H9 (cell line): Measurements from ENCODE around the gene GBGT1. TPM values are rescaled to one million over a fixed set of nuclear protein-coding genes. Genes with fewer than 3 reads are reported as not detected.

Source experiments
- DNase-seq: peaks from one replicate; pipeline ENCODE4 v3.0.0-alpha.2; 2017
- H2AFZ ChIP-seq: one replicate; pipeline ENCODE4 v1.6.1; 2013; ENCODE audit warnings: mild to moderate bottlenecking, low read length, control low read depth, moderate library complexity
- H2AK5ac ChIP-seq: 2 replicates; pipeline ENCODE4 v1.6.1; 2013; ENCODE audit warnings: low read length, control low read depth, mixed read lengths; ENCODE audit not compliant: insufficient read length
- H2BK120ac ChIP-seq: one replicate; pipeline ENCODE4 v1.6.1; 2013; ENCODE audit warnings: low read depth, mild to moderate bottlenecking, low read length, control low read depth, inconsistent platforms; ENCODE audit not compliant: poor library complexity, severe bottlenecking
- H2BK12ac ChIP-seq: 2 replicates; pipeline ENCODE4 v1.6.1; 2013; ENCODE audit warnings: low read length, control low read depth, mixed read lengths, low read depth; ENCODE audit not compliant: insufficient read length
- H2BK15ac ChIP-seq: 2 replicates; pipeline ENCODE4 v1.6.1; 2013; ENCODE audit warnings: low read depth, low read length, control low read depth
- H2BK20ac ChIP-seq: one replicate; pipeline ENCODE4 v1.6.1; 2013; ENCODE audit warnings: low read depth, mild to moderate bottlenecking, low read length, control low read depth, inconsistent platforms; ENCODE audit not compliant: poor library complexity, severe bottlenecking
- H2BK5ac ChIP-seq: 2 replicates; pipeline ENCODE4 v1.6.1; 2013; ENCODE audit warnings: low read length, control low read depth, mixed read lengths; ENCODE audit not compliant: insufficient read length
- H3K14ac ChIP-seq: 2 replicates; pipeline ENCODE4 v1.6.1; 2013; ENCODE audit warnings: low read length, control low read depth; ENCODE audit not compliant: insufficient read depth
- H3K18ac ChIP-seq: 2 replicates; pipeline ENCODE4 v1.6.1; 2013; ENCODE audit warnings: low read depth, mild to moderate bottlenecking, mixed read lengths, low read length, control low read depth; ENCODE audit not compliant: insufficient read length
- H3K23ac ChIP-seq: 2 replicates; pipeline ENCODE4 v1.6.1; 2013; ENCODE audit warnings: low read length, control low read depth, mixed read lengths, low read depth; ENCODE audit not compliant: insufficient read length
- H3K23me2 ChIP-seq: 2 replicates; pipeline ENCODE4 v1.6.1; 2013; ENCODE audit warnings: low read depth, mild to moderate bottlenecking, mixed read lengths, low read length, control low read depth; ENCODE audit not compliant: insufficient read length, poor library complexity, severe bottlenecking
- H3K27ac ChIP-seq: 2 replicates; pipeline ENCODE4 v1.5.1; 2013; ENCODE audit warnings: low read length, control low read depth, mixed read lengths, low read depth; ENCODE audit not compliant: insufficient read length
- H3K27me3 ChIP-seq: 2 replicates; pipeline ENCODE4 v1.6.1; 2013; ENCODE audit warnings: low read length, control low read depth, inconsistent platforms; ENCODE audit not compliant: insufficient read depth
- H3K4ac ChIP-seq: 2 replicates; pipeline ENCODE4 v1.6.1; 2013; ENCODE audit warnings: low read depth, mild to moderate bottlenecking, control low read depth, inconsistent platforms, low read length, moderate library complexity
- H3K4me1 ChIP-seq: 2 replicates; pipeline ENCODE4 v1.6.1; 2013; ENCODE audit warnings: low read length, control low read depth, inconsistent platforms; ENCODE audit not compliant: insufficient read depth
- H3K4me2 ChIP-seq: 2 replicates; pipeline ENCODE4 v1.6.1; 2013; ENCODE audit warnings: low read length, control low read depth, mixed read lengths; ENCODE audit not compliant: insufficient read length, insufficient read depth
- H3K56ac ChIP-seq: 2 replicates; pipeline ENCODE4 v1.6.1; 2013; ENCODE audit warnings: low read depth, mild to moderate bottlenecking, mixed read lengths, low read length, control low read depth; ENCODE audit not compliant: insufficient read length
- H3K79me1 ChIP-seq: 2 replicates; pipeline ENCODE4 v1.6.1; 2013; ENCODE audit warnings: low read depth, mild to moderate bottlenecking, moderate library complexity, low read length, control low read depth, inconsistent platforms; ENCODE audit not compliant: insufficient read depth, poor library complexity, severe bottlenecking
- H3K79me2 ChIP-seq: 2 replicates; pipeline ENCODE4 v1.6.1; 2013; ENCODE audit warnings: low read length, control low read depth, inconsistent platforms; ENCODE audit not compliant: insufficient read depth
- H3K9ac ChIP-seq: 2 replicates; pipeline ENCODE4 v1.6.1; 2013; ENCODE audit warnings: low read length, control low read depth, mixed read lengths; ENCODE audit not compliant: insufficient read length; ENCODE audit errors: extremely low read depth
- H3K9me3 ChIP-seq: one replicate; pipeline ENCODE4 v1.6.1; 2013; ENCODE audit warnings: low read depth, low read length, inconsistent platforms; ENCODE audit not compliant: control insufficient read depth
- H3T11ph ChIP-seq: one replicate; pipeline ENCODE4 v1.6.1; 2013; ENCODE audit warnings: mild to moderate bottlenecking, low read length, control low read depth, inconsistent platforms
- H4K20me1 ChIP-seq: one replicate; pipeline ENCODE4 v1.6.1; 2013; ENCODE audit not compliant: control insufficient read depth, insufficient read length, insufficient read depth
- H4K5ac ChIP-seq: 2 replicates; pipeline ENCODE4 v1.6.1; 2013; ENCODE audit warnings: low read depth, mild to moderate bottlenecking, mixed read lengths, low read length, control low read depth; ENCODE audit not compliant: insufficient read length
- H4K8ac ChIP-seq: replicated peaks from 2 replicates; pipeline ENCODE4 v1.6.1; 2013; ENCODE audit warnings: low read length, control low read depth, mixed read lengths, low read depth; ENCODE audit not compliant: insufficient read length
- H4K91ac ChIP-seq: 2 replicates; pipeline ENCODE4 v1.6.1; 2013; ENCODE audit warnings: low read depth, mild to moderate bottlenecking, moderate library complexity, mixed read lengths, low read length, control low read depth; ENCODE audit not compliant: insufficient read length
- H3K27ac Mint-ChIP-seq, 3 experiments: 2 replicates in 2 of 3; 3 replicates in 1 of 3; pipeline ENCODE4 v1.8.0; 2020 to 2021; ENCODE audit warnings: mixed read lengths in 3 of 3, mild to moderate bottlenecking in 1 of 3, moderate library complexity in 1 of 3
- H3K27me3 Mint-ChIP-seq: 2 replicates; pipeline ENCODE4 v1.8.0; 2021; ENCODE audit warnings: low read depth, mild to moderate bottlenecking, moderate library complexity, mixed read lengths
- H3K36me3 Mint-ChIP-seq, 3 experiments: 2 replicates in 2 of 3; 3 replicates in 1 of 3; pipeline ENCODE4 v1.8.0; 2020 to 2021; ENCODE audit warnings: low read depth in 3 of 3, mixed read lengths in 3 of 3; ENCODE audit not compliant: insufficient read depth in 1 of 3
- H3K4me1 Mint-ChIP-seq, 2 experiments: 2 replicates each; pipeline ENCODE4 v1.8.0; 2020; ENCODE audit warnings: mixed read lengths in 2 of 2
- H3K4me3 Mint-ChIP-seq, 2 experiments: 2 replicates in 1 of 2; 3 replicates in 1 of 2; pipeline ENCODE4 v1.8.0; 2020 to 2021; ENCODE audit warnings: mild to moderate bottlenecking in 2 of 2, mixed read lengths in 2 of 2, moderate library complexity in 1 of 2
- H3K9me3 Mint-ChIP-seq, 2 experiments: 2 replicates in 1 of 2; 3 replicates in 1 of 2; pipeline ENCODE4 v1.8.0; 2020; ENCODE audit warnings: mild to moderate bottlenecking in 2 of 2, mixed read lengths in 2 of 2, moderate library complexity in 1 of 2
- CTCF ChIP-seq: fragments of 200-600 bp; sonication (generic); conservative IDR thresholded peaks from 3 replicates; pipeline ENCODE4 v1.8.0; 2021; ENCODE audit warnings: antibody characterized with exemption, mild to moderate bottlenecking
- WGBS: extraction: QIAGEN DNeasy Blood & Tissue Kit; methylation state at CpG from one replicate; pipeline ENCODE4 v1.1.7; 2013; ENCODE audit warnings: missing lambda C conversion rate, low lambda C conversion rate, mixed read lengths; ENCODE audit not compliant: insufficient read length; ENCODE audit errors: extremely low coverage; 5-methylcytosine and 5-hydroxymethylcytosine counted together
- total RNA-seq: library from RNA; stranded (reverse); gene quantifications from 2 replicates; pipeline ENCODE4 v1.2.1, GENCODE V29; 2021

The GBGT1 gene
- total RNA-seq, 1 experiment from 2014 or later = 9.3 TPM

DNA sequence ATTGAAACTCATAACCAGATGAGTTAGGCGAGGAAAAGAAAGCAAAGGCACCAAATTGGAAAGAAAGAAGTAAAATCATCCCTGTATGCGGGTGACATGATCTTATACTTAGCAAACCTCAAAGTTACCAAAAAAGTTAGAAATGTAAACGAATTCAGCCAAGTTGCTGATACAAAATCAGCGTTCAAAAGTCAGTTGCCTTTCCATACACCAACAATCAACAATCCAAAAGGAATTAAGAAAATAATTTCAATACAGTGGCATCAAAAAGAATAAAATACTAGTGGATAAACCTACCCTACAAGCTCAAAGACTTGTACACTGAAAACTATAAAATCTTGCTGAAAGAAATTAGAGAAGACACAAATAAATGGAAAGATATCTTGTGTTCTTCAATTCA, 30.9 kb upstream of the GBGT1 start:
- Histone ChIP-seq H3K18ac (no peak overlapping the region), H3K4me1 (no peaks in the 10 kb centered on the region), H4K5ac (no peak overlapping the region), H2AK5ac (no peak overlapping the region), H2BK20ac (no peak overlapping the region), H3K27me3 (no peaks in the 10 kb centered on the region), H3K4me2 (no peak overlapping the region), H4K8ac (no peak overlapping the region), H2BK15ac (no peak overlapping the region), H3K23ac (no peak overlapping the region), H3K27ac (no peak overlapping the region), H3T11ph (no peak overlapping the region), H2BK120ac (no peak overlapping the region), H2AFZ (no peak overlapping the region), H3K9me3 (no peaks in the 10 kb centered on the region), H3K79me2 (no peaks in the 10 kb centered on the region), H3K79me1 (no peaks in the 10 kb centered on the region), H2BK12ac (no peak overlapping the region), H4K91ac (no peak overlapping the region), H3K4ac (no peak overlapping the region), H3K56ac (no peak overlapping the region), H3K14ac (no peak overlapping the region), H3K9ac (no peak overlapping the region), H3K23me2 (no peaks in the 10 kb centered on the region), H2BK5ac (no peak overlapping the region), H4K20me1 (no peaks in the 10 kb centered on the region)
- Mint-ChIP-seq H3K4me1 (no peaks in the 10 kb centered on the region), H3K27ac (no peak overlapping the region), H3K27me3 (peaks cover 79% of the 10 kb centered on the region), H3K9me3 (peaks cover 4 to 8% of the 10 kb centered on the region in 2 experiments; a peak in 2 of 5 replicates), H3K4me3 (no peak overlapping the region), H3K36me3 (no peaks in the 10 kb centered on the region)
- no CpG with 5 or more reads among the region's 4 CpGs for WGBS
- no peak for TF ChIP-seq CTCF
- DNase-seq = no peak
